WTC11 (cell line): Measurements from ENCODE around the gene FRMD8. TPM values are rescaled to one million over a fixed set of nuclear protein-coding genes. Genes with fewer than 3 reads are reported as not detected.
A peak's percentile ranks its signal among the peaks of the same experiment; 100 is the strongest.

Experiments
- AR ChIP-seq: fragments of 250-450 bp; sonication (Bioruptor Pico); IDR thresholded peaks from 2 replicates; pipeline ENCODE4 v1.9.0; 2021; ENCODE audit warnings: mild to moderate bottlenecking
- ATF3 ChIP-seq: sonication (generic); formaldehyde crosslinking; conservative IDR thresholded peaks from 2 replicates; pipeline ENCODE4 v1.8.1; 2022; ENCODE audit warnings: mild to moderate bottlenecking, missing genetic modification reagents
- CREB1 ChIP-seq: sonication (generic); formaldehyde crosslinking; IDR thresholded peaks from 2 replicates; pipeline ENCODE4 v1.8.0; 2023; ENCODE audit warnings: mild to moderate bottlenecking, missing genetic modification reagents
- E2F1 ChIP-seq: sonication (generic); formaldehyde crosslinking; IDR thresholded peaks from 2 replicates; pipeline ENCODE4 v1.8.0; 2022; ENCODE audit warnings: mild to moderate bottlenecking, missing genetic modification reagents
- E2F5 ChIP-seq: sonication (generic); formaldehyde crosslinking; IDR thresholded peaks from 2 replicates; pipeline ENCODE4 v1.8.1; 2022; ENCODE audit warnings: mild to moderate bottlenecking, moderate library complexity, missing genetic modification reagents
- EMX1 ChIP-seq: fragments of 250-450 bp; sonication (Bioruptor Pico); IDR thresholded peaks from 2 replicates; pipeline ENCODE4 v1.8.0; 2021; ENCODE audit warnings: mild to moderate bottlenecking
- GABPB1 ChIP-seq: sonication (generic); formaldehyde crosslinking; IDR thresholded peaks from 2 replicates; pipeline ENCODE4 v1.8.1; 2023; ENCODE audit warnings: mild to moderate bottlenecking, missing genetic modification reagents
- GTF2I ChIP-seq: fragments of 250-450 bp; sonication (Bioruptor Pico); conservative IDR thresholded peaks from 2 replicates; pipeline ENCODE4 v1.4.0; 2021; ENCODE audit warnings: mild to moderate bottlenecking
- IRF1 ChIP-seq: sonication (generic); formaldehyde crosslinking; IDR thresholded peaks from 2 replicates; pipeline ENCODE4 v1.8.0; 2023; ENCODE audit warnings: missing genetic modification reagents
- MAX ChIP-seq: sonication (generic); formaldehyde crosslinking; IDR thresholded peaks from 2 replicates; pipeline ENCODE4 v1.8.0; 2022; ENCODE audit warnings: mild to moderate bottlenecking, missing genetic modification reagents
- NFYB ChIP-seq: sonication (generic); formaldehyde crosslinking; conservative IDR thresholded peaks from 2 replicates; pipeline ENCODE4 v1.8.0; 2022; ENCODE audit warnings: low read depth, missing genetic modification reagents
- NR3C1 ChIP-seq: sonication (generic); formaldehyde crosslinking; conservative IDR thresholded peaks from 2 replicates; pipeline ENCODE4 v1.8.1; 2023; ENCODE audit warnings: low read depth, mild to moderate bottlenecking, missing genetic modification reagents
- PREB ChIP-seq: sonication (generic); formaldehyde crosslinking; IDR thresholded peaks from 2 replicates; pipeline ENCODE4 v1.8.1; 2022; ENCODE audit warnings: mild to moderate bottlenecking, missing genetic modification reagents, moderate library complexity, borderline replicate concordance
- SMAD3 ChIP-seq: sonication (generic); formaldehyde crosslinking; IDR thresholded peaks from 2 replicates; pipeline ENCODE4 v1.8.0; 2022; ENCODE audit warnings: missing genetic modification reagents, mild to moderate bottlenecking, borderline replicate concordance
- SP1 ChIP-seq: sonication (generic); formaldehyde crosslinking; conservative IDR thresholded peaks from 2 replicates; pipeline ENCODE4 v1.8.1; 2022; ENCODE audit warnings: missing genetic modification reagents
- USF1 ChIP-seq: sonication (generic); formaldehyde crosslinking; IDR thresholded peaks from 2 replicates; pipeline ENCODE4 v1.8.0; 2022; ENCODE audit warnings: mild to moderate bottlenecking, missing genetic modification reagents
- USF2 ChIP-seq: sonication (generic); formaldehyde crosslinking; IDR thresholded peaks from 2 replicates; pipeline ENCODE4 v1.8.1; 2023; ENCODE audit warnings: mild to moderate bottlenecking, missing genetic modification reagents, moderate library complexity
- ZNF281 ChIP-seq: sonication (generic); formaldehyde crosslinking; IDR thresholded peaks from 2 replicates; pipeline ENCODE4 v1.8.0; 2023; ENCODE audit warnings: mild to moderate bottlenecking, missing genetic modification reagents
- ZNF396 ChIP-seq: fragments of 250-450 bp; sonication (Bioruptor Pico); IDR thresholded peaks from 2 replicates; pipeline ENCODE4 v1.8.0; 2021; ENCODE audit warnings: mild to moderate bottlenecking, moderate library complexity, borderline replicate concordance
- ZNF532 ChIP-seq: fragments of 250-450 bp; sonication (Bioruptor Pico); IDR thresholded peaks from 2 replicates; pipeline ENCODE4 v1.9.0; 2021; ENCODE audit warnings: mild to moderate bottlenecking, borderline replicate concordance
- total RNA-seq: library from RNA; stranded (reverse); gene quantifications from 3 replicates; pipeline ENCODE4 v1.2.3, GENCODE V29; 2021

The FRMD8 gene
- total RNA-seq, 1 experiment from 2014 or later, result 23.7 TPM

GRCh38 chr11:65354265-65355012, 32.0 kb upstream of the FRMD8 start, which contains the start of gene TIGD3 (continued):
- 0 out of 2 replicates have a peak, but pooled peaks have one; percentile 67 for TF ChIP-seq E2F5 (CRISPR knock-in tag)
- no peak for TF ChIP-seq GABPB1 (CRISPR knock-in tag)
- TF ChIP-seq USF1 (CRISPR knock-in tag), result 0 out of 2 replicates have a peak, but pooled peaks have one; percentile 54
- TF ChIP-seq IRF1 (CRISPR knock-in tag), result no peak
- peak; percentile 81; the same call in 1 of the 2 replicates for TF ChIP-seq ZNF532 (CRISPR knock-in tag)
- TF ChIP-seq ZNF396 (CRISPR knock-in tag), result no peak
- TF ChIP-seq NR3C1, result no peak
- no peak for TF ChIP-seq PREB (CRISPR knock-in tag)
- 0 out of 2 replicates have a peak, but pooled peaks have one; percentile 56 for TF ChIP-seq E2F1 (CRISPR knock-in tag)
- TF ChIP-seq MAX (CRISPR knock-in tag), result 0 out of 2 replicates have a peak, but pooled peaks have one; percentile 55
- no peak for TF ChIP-seq ATF3 (CRISPR knock-in tag)
- peak; percentile 64; the same call in 1 of the 2 replicates for TF ChIP-seq EMX1 (CRISPR knock-in tag)
- TF ChIP-seq AR (CRISPR knock-in tag), result no peak
- peak; percentile 80 for TF ChIP-seq SP1 (CRISPR knock-in tag)
- peak; percentile 81 for TF ChIP-seq NFYB
- 0 out of 2 replicates have a peak, but pooled peaks have one; percentile 35 for TF ChIP-seq CREB1 (CRISPR knock-in tag)
- TF ChIP-seq ZNF281 (CRISPR knock-in tag), result 0 out of 2 replicates have a peak, but pooled peaks have one; percentile 54
- TF ChIP-seq USF2 (CRISPR knock-in tag), result no peak
- peak; percentile 39; the same call in 1 of the 2 replicates for TF ChIP-seq SMAD3 (CRISPR knock-in tag)
- no peak for TF ChIP-seq GTF2I (CRISPR knock-in tag)
